NCI-H226 (cell line): ENCODE results near the gene MTR.
"Not testable (repeated sequence)": the region's sequence is repeated elsewhere in the genome, so short reads cannot be mapped to it uniquely, and the experiment has no call there.

Experiments
- DNase-seq: peaks from one replicate; pipeline ENCODE4 v3.0.0-alpha.2; 2015

Gene MTR

DNA sequence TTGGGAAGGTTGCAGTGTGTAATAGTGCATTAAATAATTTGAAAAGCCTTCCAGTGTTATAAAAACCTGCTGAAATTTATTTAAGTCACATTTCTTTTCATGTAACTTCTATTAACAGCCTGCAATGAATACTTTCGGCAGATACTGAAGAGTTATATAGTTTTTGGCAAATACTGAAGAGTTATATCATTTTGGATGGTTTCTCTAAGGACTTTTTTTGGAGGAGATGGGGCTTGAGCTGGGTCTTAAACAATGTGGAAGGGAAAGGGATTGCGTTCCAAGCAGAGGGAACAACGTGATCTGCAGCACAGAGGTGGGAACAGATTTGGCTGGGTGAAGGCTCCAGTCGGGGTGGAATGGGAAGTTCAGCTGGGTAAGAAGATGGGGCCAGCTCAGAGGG is 39.8 kb downstream of the MTR start:
- DNase-seq = no peak

DNA sequence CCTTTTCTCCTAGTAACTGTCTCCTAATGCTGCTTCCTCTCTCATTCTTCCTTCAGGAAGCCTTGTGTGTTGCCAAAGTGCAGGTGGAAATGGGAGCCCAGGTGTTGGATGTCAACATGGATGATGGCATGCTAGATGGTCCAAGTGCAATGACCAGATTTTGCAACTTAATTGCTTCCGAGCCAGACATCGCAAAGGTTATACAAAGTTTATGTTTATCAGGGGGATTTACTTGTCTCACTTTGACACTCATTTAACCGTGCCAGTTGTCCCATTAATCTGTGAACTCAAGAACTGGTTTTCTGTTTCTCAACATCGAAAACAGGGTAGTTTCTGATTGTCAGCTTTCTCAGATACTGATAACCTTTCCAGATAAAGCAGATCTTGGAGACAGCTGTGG is 40.4 kb downstream of the MTR start:
- no peak for DNase-seq

DNA sequence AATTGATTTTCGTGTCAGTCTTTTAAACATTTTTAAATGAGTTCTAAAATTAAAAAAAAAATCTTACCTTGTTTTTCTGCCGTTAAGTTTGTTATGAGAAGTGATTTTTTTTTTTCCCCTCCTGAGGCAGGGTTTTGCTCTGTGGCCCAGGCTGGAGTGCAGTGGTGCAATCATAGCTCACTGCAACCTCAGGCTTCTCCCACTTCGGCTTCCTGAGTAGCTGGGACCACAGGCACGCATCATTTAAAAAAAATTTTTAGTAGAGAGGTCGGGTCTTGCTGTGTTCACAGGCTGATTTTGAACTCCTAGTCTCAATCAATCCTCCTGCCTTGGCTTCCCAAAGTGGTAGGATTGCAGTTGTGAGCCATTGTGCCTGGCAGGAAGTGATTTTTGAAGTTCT is 41.1 kb downstream of the MTR start:
- DNase-seq = no peak

DNA sequence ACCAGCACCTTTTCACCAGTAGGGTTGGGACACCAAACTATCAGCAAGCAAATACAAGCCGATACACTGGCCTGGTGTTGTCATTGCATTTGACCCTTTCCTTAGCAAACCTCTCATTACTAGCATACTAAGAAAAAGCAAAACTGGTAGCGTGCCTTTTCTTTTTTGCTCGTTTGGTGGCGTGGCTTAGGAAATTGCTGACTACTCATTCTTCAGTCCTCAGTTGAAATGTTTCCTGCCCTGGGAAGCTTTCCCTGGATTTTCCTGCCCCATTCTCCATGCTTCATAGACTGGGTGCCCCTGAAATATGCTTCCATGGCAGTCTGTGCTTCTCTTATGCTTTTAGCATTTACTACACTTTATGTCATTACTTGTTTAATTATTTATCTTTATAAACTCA is 42.0 kb downstream of the MTR start:
- DNase-seq = no peak

DNA sequence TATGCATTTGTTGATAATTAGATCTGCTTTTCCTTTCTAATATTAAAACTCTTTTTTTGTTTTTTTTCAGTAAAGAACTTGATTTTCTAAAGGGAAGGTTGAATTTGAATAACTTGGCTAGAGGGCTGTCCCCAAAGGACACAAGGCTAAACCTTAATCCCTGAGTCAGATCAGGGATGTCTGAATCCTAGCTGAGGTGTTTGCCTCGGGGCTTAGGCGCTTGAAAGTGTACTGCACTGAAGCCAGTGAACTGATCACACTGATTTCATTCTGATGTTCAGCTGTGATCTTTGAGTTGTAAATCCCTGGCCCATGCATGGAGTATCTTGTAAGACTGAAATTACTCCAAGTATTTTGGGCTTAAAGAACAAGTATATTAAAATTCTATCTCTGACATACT is 42.8 kb downstream of the MTR start:
- no peak for DNase-seq

DNA sequence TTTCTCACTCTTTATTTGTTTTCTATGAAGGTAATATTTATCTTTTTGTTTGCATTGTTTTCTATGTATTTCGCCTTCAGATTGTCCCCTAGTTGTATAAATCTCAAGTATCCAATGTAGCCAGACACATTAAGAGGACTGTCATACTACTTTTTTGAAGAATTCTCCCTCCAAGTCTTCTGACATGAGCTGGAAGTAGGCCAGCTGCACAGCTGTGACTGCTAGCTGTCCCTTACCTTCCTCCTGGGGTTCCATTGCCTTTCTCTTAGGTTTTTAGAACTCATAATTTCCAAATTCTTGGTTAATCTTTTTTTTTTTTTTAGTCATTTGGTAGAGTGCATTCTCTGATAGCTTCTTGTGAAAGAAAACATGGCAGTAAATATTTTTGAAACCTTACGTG is 46.2 kb downstream of the MTR start:
- DNase-seq = no peak

DNA sequence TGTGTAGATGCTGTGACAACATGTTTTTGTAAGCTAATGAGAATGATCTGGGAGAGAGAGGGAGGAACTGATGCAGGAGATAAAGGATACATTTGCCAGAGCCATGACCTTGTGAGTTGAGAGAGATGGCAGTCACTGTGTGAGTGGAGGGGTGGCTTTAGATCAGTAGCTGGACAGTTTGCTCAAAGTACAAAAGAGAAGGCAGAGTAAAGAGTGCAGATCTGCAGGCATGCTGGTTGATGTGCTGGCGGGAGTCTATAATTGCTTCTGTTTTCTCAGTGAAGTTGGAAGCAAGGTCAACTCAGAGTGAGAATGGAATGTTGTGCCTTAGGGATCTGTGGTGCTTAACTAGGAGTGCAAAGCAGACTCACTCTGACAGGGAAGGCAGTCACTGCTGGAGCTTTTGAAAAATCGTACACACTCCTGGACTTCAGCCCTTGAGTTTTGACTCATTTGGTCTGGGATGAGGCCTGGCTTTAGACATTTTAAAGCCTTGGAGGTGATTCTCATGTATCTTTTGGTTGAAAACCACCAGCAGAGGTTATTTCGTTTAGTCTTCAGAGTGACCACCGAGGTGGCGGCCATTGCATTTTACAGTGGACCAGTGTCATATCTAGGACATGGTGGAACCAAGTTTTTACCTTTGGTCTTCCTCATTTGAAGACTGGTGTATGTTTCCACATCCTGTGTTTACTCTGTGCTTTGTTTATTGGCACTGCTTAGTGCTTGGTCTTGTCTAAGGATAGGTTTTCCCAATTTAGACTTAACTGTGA is 49.6 kb downstream of the MTR start:
- DNase-seq = no peak

DNA sequence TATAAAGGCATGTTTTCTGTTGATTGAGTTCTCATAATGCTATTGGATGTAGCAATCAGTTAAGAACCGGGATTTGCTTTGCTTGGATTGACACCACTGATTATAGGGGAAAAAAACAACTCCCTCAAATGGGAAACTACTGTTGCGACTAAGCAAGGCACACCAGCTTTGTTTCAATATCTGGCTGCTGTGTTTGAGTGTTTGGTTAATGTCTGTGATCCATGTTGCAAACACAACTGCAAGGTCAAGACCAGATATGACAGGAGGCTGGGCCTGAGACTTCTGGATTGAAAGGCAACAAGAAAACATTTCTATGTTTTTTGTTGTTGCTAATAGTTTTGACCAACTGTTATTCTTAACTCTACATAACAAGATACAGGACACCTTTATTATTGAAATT is 50.7 kb downstream of the MTR start:
- no peak for DNase-seq

DNA sequence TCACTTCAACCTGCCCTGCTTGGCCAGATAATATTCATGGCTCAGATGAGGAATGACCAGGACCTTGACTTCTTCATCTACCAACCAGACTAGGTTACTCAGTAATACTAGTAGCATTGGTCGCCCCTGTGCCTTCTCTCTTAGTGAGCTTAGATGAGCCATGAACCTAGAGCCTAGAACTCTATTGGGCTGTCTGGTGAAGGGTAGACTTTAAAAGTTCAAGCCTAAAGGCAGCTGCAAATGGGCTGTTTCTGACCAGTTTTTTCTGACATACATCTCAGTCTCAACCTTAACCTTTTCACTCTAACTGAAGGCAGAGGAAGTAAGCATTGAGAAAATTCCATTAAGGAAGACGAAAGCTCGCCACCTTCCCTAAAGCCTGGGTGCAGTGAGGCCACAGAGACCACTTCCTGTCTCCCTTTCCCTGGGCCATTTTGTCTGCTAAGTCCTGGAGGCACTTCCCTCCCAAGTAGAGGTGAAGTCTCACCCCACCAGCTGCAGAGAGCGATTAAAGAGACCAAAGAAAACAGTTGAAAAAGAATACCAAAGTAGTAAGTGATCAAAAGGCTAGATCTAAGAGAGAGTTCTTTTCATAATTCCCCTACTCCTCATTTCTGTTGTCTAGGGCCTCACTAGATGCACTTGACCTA is 53.3 kb downstream of the MTR start:
- no peak for DNase-seq

DNA sequence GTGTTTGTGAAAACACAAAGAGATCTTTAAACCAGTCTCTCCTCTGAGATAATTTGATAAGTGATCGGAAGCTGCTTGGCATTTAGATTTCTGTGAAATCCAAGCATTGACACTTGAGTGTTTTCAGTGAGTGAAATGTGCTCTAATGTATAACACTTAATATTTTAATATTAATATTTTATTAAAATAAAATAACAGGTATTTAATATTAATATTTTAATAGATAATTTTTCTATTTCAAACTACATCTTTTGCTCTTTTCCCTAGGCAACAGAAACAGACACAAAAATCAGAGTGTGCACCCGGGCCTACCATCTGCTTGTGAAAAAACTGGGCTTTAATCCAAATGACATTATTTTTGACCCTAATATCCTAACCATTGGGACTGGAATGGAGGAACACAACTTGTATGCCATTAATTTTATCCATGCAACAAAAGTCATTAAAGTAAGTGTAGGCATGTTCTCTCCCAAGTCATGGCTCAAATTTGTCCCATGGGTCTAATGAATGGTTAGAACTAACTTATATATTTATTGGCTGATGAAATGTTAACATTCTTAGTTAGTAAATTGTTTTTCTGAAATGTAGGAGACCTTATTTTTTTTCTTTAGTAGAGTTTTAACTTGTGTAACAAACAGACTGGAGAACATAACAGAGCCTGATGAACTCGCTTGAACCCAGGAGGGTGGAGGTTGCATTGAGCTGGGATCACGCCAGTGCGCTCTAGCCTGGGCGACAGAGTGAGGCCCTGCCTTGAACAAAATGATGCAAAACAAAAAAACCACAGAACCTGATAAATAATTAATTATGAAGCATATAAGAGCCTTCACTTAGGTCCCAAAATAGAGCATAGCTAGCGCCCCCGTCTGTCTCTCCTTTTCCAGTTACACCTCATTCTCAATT is 55.2 kb downstream of the MTR start:
- no peak for DNase-seq

DNA sequence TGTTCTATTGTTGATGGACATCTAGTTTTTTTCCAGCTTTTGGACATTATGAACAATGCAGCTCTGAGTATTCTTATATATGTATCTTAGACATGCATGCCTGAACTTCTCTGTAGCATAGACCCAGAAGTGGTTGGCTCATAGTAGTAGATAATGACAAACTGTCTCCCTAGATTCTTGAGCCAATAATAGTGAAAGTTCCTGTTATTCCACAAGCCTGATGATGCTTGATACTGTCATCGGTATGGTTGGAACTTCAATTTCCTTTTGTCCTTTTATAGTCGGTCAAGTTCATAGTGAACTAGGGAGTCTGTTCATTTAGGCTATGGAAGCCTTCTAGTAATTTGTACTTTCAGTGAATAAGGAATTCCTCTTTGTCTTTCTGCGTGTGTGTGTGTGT is 56.8 kb downstream of the MTR start:
- DNase-seq = no peak

DNA sequence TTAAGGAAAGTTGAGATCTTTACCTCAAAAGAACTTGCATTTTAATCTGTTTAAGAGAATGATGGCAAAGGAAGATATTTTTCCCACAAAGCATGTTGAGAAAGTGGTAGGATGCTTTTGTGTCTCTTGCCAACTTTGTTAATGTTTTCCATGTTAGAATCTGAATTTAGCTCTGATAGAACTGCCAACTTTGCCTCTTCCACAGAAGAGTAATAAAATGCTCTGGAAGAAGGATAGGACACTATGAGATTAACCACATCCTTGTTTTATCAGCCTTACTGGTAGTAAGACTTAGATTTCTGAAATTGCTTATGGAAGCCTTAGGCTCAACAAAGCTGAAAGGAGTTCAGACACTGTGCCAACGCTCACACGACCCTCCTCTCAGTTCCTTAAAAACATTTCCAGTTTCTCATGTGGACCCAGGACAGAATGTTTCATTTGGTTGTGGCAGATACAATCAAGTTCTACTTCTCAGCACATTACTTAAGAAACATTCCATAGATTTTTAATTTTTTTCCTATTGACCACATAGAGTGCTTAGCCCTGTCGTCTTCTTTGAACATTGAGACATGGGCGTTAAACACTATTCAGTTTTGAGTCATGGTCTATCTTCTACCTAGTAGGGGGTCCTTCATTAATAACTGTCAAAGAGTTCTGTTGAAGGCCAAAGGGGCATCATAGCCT is 59.0 kb downstream of the MTR start:
- peak; percentile 52 for DNase-seq

DNA sequence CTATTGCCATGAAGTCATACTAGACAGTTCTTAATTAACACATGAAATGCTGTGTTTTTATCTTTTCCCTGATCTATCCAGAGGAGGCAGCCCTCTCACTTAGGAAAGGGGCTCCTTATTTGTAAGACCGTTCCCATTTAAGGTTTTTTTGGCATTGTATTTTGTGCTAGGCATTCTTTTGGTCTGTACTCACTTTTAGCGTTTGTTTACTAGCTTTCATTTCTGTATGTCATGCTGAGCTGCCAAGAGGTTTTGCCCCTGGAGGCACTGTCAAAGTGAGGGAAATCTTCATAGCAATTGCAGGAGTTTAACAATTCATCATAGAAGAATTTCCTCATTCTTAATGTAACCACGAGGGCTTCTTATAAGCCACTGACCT is 59.5 kb downstream of the MTR start:
- DNase-seq = peak; percentile 61

DNA sequence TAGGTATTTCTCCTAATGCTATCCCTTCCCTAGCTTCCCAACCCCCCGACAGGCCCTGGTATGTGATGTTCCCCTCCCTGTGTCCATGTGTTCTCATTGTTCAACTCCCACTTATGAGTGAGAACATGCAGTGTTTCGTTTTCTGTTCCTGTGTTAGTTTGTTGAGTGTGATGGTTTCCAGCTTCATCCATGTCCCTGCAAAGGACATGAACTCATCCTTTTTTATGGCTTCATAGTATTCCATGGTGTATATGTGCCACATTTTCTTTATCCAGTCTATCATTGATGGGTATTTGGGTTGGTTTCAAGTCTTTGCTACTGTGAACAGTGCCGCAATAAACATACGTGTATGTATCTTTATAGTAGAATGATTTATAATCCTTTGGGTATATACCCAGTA is 61.6 kb downstream of the MTR start:
- DNase-seq = not testable (repeated sequence)

DNA sequence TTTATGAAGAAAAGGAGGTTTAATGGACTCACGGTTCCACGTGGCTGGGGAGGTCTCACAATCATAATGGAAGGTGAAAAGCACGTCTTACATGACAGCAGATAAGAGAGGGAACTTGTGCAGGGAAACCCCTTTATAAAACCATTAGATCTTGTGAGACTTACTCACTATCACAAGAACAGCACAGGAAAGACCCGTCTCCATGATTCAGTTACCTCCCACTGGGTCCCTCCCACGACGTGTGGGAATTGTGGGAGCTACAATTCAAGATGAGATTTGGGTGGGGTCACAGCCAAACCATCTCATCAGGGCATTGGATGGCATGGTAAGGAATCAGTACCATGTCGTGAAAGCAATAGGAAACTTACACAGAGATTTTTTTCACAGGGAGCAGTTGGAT is 63.1 kb downstream of the MTR start:
- DNase-seq = no peak

DNA sequence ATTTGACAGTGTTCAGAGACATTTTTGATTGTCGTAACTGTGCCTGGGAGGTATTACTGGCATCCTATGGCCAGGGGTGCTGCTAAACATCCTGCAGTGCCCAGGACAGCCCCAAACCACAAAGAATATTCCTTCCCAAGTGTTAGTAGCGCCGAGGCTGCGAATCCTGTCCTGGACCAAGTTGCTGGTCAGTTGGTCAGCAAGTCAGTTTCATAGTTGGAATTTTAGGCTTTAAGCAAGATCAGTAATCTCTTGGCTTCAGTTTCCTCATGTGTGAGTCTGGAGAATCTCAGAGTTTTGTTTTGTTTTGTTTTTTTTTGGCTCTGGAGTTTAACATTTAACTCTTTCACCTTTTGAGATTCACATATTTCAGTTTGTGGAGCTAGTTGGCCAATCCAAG is 65.0 kb downstream of the MTR start:
- no peak for DNase-seq

DNA sequence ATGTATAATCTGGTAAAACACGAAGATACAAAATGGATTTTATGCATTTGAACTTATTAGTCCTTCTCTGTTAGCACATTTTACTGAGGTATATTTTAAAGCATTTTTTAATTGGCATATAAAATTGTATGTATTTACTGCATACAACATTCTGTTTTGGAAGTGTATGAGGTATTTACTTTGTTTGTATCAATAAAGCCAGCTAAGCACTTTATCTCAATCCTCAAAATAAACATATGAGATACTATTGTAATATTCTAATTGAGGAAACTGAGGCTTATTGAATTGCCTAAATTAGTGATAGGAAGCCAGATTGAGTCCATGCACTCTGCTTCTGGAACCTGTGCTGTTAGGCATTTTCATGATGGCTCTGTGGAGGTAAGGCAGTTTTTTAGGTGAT is 65.6 kb downstream of the MTR start:
- DNase-seq = no peak

DNA sequence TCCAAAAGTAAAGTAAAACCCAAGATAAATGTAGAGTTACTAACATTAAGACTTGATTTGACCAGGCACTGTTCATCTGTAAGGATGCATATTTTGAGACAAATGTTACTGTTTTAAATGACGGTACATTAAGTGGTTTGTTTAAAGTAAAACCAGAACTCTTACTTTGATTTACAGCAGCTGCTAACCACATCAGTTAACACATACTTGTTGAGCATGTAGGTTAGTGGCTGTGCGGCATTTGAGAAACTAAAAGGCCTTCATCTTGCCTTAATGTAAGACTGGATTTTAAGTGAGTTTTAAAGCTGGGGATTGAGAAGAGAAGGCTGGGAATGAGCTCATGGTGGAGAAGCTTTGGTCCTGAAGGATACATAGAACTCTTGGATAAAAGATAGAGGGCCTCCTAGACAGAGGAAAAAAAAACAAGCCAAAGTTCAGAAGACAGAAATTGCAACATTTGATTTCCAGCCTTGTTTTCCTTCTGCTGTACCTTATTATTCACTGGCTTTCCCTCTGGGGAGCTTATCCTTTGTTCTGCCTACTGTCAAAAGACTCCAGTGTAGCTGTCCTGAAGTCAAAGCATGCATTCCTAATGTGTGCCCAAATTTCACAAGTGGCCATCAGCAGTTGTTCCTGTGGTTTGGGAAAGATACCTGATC is 66.6 kb downstream of the MTR start:
- DNase-seq = no peak

DNA sequence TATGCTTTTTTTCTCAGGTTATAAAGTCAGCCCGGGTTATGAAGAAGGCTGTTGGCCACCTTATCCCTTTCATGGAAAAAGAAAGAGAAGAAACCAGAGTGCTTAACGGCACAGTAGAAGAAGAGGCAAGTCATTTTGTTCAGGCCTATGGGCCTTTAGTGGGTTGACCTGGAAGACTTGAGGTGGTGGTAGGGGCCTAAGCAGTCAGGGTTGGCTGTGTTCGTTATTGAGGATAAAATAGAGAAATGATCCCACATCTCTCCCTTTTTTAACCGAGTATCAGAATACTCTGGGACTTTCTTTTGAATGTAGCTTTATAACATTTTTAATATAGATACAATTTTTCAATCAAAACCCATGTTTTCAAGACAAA is 67.1 kb downstream of the MTR start:
- no peak for DNase-seq

DNA sequence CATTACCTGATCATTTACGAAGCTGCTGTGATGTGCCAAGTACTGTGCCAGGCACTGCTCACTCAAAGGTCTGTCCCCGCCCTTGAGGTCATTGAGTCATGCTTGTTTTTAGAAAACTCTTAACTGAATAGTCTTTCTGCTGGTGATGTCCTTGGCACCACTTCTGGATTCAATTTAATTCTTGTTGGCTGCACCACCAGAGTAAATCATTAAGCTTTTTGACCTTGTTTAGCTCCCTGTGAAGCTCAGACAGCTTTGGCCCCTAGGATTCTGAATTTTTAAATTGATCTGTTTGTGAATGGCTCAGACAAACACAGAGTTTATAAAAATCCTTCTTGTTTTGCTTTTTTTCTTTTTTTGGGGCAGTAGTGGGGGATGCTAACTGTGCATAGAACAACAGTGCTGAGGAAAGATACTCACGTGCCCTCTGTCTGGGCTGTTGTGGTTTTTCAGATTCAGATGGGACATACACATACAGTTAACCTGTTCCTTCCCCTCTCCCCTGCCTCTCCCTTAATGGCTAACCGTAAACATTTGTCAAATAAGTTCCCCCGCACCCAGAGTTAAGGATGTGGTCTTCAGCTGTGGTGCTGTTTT is 67.6 kb downstream of the MTR start:
- no peak for DNase-seq

DNA sequence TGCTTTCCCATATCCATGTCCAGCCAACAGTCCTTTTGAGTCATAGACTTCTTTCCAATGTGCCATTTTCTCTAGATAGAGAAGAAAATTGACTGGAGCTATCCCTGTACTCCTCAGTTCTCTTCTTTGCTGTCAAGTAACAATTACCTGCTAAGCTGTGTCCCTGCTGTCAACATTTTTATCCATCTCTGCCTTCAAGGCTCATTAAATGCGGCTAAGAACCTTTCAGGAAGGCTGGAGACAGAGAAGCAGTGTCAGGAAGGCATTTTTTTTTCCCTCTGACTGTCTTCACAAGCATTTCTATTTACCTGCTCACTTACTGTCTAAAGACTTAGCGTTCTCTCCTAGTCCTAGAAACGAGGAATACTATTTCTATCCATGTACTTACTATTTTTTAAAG is 69.1 kb downstream of the MTR start:
- no peak for DNase-seq
